ENCODE data around the gene TEKT2. TPM values are rescaled to one million over a fixed set of nuclear protein-coding genes. Genes with fewer than 3 reads are reported as not detected.

The TEKT2 gene
- total RNA-seq (2022; extraction: Qiagen RNA extraction; ENCODE audit: low read depth), result not detected in 5 replicates

DNA sequence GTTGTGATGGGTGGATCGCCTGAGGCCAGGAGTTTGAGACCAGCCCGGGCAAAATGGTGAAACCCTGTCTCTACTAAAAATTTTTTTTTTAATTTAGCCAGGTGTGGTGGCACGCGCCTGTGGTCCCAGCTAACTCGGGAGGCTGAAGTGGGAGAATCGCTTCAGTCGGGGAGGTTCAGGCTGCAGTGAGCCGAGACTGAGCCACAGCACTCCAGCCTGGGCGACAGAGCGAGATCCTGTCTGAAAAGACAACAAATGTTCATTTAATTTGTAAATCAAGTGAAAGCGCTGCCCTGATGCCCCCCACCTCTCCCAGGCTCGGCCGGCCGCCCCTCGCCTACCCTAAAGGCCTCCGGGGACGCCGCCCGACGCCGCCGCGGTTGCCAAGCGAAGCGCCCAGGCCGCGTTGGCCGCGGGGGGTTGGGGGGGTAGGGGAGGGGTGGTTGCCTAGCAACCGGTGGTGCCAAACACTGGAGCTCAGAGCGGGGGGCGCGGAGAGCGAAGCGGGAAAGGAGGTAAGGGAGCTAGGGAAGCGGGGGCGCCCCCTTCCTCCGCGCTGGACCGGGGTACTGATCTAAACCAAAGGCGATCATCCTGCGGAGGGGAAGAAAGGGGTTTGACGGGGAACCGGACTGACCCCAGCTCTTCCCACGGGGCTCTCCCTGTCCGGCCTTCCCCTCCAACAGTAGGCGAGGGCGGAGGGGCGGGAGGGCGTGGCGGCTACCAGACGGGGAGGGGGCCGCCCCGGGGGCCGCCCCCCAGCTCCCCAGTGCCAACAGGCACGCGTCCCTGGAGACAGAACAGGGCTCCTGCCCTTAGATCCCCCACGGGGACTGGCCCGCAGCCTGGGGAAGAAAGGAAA lies at the start of gene TEKT2:
Gene TEKT2, plus strand, starts transcription at position 460 of the 862 bp plus-strand sequence. CDS start 828 bp downstream, outside the sequence.

GRCh38 chr1:36088577-36089392 lies 4.9 kb downstream of the TEKT2 start, which contains the start of gene ADPRS:
TSS of gene ADPRS (plus strand) at chr1:36088892. CDS start at chr1:36088905, 13 bp downstream.

GRCh38 chr1:36125129-36125991 lies 41.5 kb downstream of the TEKT2 start, which contains the start of gene COL8A2:
TSS of gene COL8A2 (minus strand) at chr1:36125222. CDS start at chr1:36100242, 24,980 bp downstream.

Other genes with a start within 250 kb of the TEKT2 start
- gene AGO1, start 200.9 kb upstream of the TEKT2 start, total RNA-seq (2022; extraction: Qiagen RNA extraction; ENCODE audit: low read depth), result 2.6 to 5.0 TPM (median 4.0 TPM) in 5 replicates
- gene AGO3, start 153.0 kb upstream of the TEKT2 start, total RNA-seq (2022; extraction: Qiagen RNA extraction; ENCODE audit: low read depth), result 5.5 to 8.1 TPM (median 7.1 TPM) in 5 replicates
- 23.7 to 31.7 TPM (median 28.6 TPM) in 5 replicates for gene ADPRS, start 4.8 kb downstream of the TEKT2 start, total RNA-seq (2022; extraction: Qiagen RNA extraction; ENCODE audit: low read depth)
- 0.07 to 0.19 TPM (median 0.10 TPM) in 5 replicates for gene COL8A2, start 41.1 kb downstream of the TEKT2 start, total RNA-seq (2022; extraction: Qiagen RNA extraction; ENCODE audit: low read depth)
- 73.8 to 83.7 TPM (median 78.8 TPM) in 5 replicates for gene TRAPPC3, start 65.4 kb downstream of the TEKT2 start, total RNA-seq (2022; extraction: Qiagen RNA extraction; ENCODE audit: low read depth)
- 176 to 195 TPM (median 184 TPM) in 5 replicates for gene MAP7D1, start 72.1 kb downstream of the TEKT2 start, total RNA-seq (2022; extraction: Qiagen RNA extraction; ENCODE audit: low read depth)
- 58.1 to 70.9 TPM (median 67.3 TPM) in 5 replicates for gene THRAP3, start 140.3 kb downstream of the TEKT2 start, total RNA-seq (2022; extraction: Qiagen RNA extraction; ENCODE audit: low read depth)
- 2.0 to 3.2 TPM (median 2.3 TPM) in 5 replicates for gene SH3D21, start 222.3 kb downstream of the TEKT2 start, total RNA-seq (2022; extraction: Qiagen RNA extraction; ENCODE audit: low read depth)
- gene EVA1B, start 239.6 kb downstream of the TEKT2 start, total RNA-seq (2022; extraction: Qiagen RNA extraction; ENCODE audit: low read depth), result 11.7 to 24.8 TPM (median 22.8 TPM) in 5 replicates

Data from A549 treated with GW870086 at 1 μM for 4 hours (cell line).